ENCODE measurements around the gene HERC3.

Gene HERC3

GRCh38 chr4:88747351-88747750 lies 155.1 kb downstream of the HERC3 start:
- no peak for DNase-seq

GRCh38 chr4:88750369-88750768 lies 158.1 kb downstream of the HERC3 start:
- DNase-seq, result no peak

- DNase-seq, result no peak
Measured at GRCh38 chr4:88751258-88752075, 159.2 kb downstream of the HERC3 start.

- no peak for DNase-seq
Measured at GRCh38 chr4:88752076-88752463, 159.8 kb downstream of the HERC3 start.

- DNase-seq, result peak in 1 of 2 experiments; percentile 6
Measured at GRCh38 chr4:88752754-88753153, 160.5 kb downstream of the HERC3 start.

- peak; percentile 6 to 46 for DNase-seq
Measured at GRCh38 chr4:88753658-88754571, 161.6 kb downstream of the HERC3 start.

- DNase-seq, result no peak
Measured at GRCh38 chr4:88754796-88755195, 162.5 kb downstream of the HERC3 start.

DNA sequence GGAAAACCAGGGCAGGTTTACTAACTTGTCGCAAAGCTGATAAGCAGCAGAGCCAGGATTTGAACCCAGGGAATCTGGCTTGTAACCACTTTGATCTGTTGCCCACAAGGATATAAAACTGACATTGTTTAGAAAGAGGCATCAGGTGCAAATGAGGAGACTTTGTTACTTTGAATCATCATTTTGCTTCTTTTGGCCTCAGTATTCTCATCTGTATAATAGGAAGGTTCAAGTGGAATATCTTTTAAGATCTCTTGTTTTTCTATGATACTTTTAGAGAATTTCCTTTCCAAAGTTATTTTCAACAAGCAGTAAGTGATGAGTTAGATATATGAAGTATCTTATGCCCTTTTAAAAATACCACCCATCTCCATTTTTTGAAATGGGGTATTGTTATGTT lies 163.2 kb downstream of the HERC3 start:
- no peak for DNase-seq

GRCh38 chr4:88756149-88756548 lies 163.9 kb downstream of the HERC3 start:
- DNase-seq, result no peak

- DNase-seq, result no peak
Measured at GRCh38 chr4:88757067-88757466, 164.8 kb downstream of the HERC3 start.

- no peak for DNase-seq
Measured at GRCh38 chr4:88757776-88758175, 165.5 kb downstream of the HERC3 start.
